Astrocyte of the spinal cord (primary cell): ENCODE results near the gene CLDN10.

Experiments
- DNase-seq: peaks from one replicate; pipeline ENCODE4 v3.0.0; 2011; ENCODE audit warnings: low read depth, low spot score
- H3K4me3 ChIP-seq: 2 replicates; pipeline ENCODE4 v1.5.1; 2011; ENCODE audit warnings: low read depth, mild to moderate bottlenecking, low read length, moderate library complexity
- CTCF ChIP-seq: IDR thresholded peaks from 2 replicates; pipeline ENCODE4 v1.5.1; 2012; ENCODE audit warnings: low read depth, mild to moderate bottlenecking, low read length, inconsistent platforms
- in situ Hi-C: cut with HindIII; loops from 2 replicates; pipeline ENCODE4 v1.10.0; 2017; ENCODE audit warnings: low sequenced_read_pairs

CLDN10 gene

DNA sequence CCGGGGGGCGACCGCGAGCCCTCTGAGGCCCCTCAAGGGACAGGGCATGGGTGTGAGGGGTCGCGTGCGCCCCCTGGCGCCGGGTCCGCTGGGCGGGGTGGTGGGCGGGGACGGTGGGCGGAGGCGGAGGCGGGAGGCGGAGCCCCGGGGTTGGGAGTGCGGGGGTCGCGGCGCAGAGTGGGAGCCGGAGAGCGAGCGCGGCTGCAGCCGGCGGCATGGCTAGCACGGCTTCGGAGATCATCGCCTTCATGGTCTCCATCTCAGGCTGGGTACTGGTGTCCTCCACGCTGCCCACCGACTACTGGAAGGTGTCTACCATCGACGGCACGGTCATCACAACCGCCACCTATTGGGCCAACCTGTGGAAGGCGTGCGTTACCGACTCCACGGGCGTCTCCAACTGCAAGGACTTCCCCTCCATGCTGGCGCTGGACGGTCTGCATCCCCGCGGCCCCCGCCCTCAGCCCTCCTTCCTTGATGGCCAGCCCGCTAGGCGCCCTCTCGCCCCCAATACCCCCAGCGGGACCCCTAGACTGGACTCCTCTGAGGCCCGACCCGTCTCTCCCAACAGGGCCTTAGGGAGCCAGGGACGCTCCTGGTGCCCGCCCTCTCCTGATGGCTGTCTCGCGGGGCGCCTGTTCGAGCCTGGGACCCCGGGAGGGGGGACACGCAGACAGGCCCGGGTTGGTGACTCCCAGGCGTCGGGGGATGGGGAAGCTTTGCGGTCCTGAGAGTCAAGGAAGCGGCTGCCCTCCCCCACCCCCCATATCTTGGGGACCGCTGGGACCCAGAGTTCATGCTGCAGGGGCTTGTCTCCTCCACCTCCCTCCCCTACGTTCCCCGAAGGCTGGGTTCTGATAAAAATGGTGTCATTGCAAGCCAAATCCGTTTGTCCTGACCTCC lies at the start of gene CLDN10:
Gene CLDN10 (plus strand): TSS at position 182 of the 903 bp plus-strand sequence. CDS start 34 bp downstream, at position 216.
- H3K4me3 ChIP-seq, result peak within 1 kb of the TSS; percentile 10
- in situ Hi-C loops, result no loop called here
- DNase-seq, result no peak
- no peak for TF ChIP-seq CTCF

GRCh38 chr13:95503662-95504061 lies 48.9 kb upstream of the CLDN10 start:
- no peak overlapping the region for H3K4me3 ChIP-seq
- no peak for TF ChIP-seq CTCF
- in situ Hi-C loops, result no loop called here
- DNase-seq, result no peak

DNA sequence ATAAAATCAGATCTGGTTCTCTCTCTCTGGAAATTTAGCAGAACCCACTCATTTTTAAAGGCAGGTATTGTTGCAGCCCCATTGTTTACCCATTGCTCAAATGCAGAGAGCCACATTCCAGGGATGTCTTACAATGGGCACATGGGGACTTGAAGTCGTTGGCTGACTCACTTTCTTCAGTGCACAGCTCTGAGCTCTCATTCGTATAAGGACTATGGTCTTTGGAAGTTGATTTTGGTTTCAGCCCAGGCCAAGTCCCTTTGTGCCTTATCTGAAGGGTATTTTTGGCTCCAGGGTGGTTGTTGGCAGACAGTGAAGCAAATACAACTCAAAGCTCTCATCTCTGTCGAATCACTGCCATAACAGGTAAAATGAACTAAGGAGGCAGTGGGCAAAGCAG lies 47.3 kb upstream of the CLDN10 start:
- in situ Hi-C loops, result no loop called here
- no peak for DNase-seq
- TF ChIP-seq CTCF, result no peak
- no peak overlapping the region for H3K4me3 ChIP-seq

DNA sequence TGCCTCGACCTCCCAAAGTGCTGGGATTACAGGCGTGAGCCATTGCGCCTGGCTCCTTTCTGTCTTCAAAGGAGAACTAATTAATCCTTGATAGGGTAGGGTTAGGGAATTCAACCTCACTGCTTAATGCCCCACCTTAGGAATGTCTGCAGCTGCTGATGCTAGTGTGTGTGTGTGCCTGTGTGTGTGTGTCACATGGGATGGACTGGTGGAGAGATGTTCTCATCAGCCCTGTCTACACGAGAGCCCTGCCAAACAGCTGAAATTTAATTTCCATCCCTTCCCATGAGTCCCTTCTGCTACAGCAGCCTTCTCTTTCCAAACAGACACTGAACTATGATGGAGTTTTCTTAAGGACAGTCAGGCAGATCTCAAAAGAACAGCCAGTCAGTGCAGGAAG lies 46.5 kb upstream of the CLDN10 start:
- no peak overlapping the region for H3K4me3 ChIP-seq
- DNase-seq, result no peak
- no peak for TF ChIP-seq CTCF
- in situ Hi-C loops, result no loop called here

- in situ Hi-C loops, result no loop called here
- TF ChIP-seq CTCF, result no peak
- H3K4me3 ChIP-seq, result no peak overlapping the region
- DNase-seq, result no peak
Observed at GRCh38 chr13:95507991-95508390, 44.5 kb upstream of the CLDN10 start.

DNA sequence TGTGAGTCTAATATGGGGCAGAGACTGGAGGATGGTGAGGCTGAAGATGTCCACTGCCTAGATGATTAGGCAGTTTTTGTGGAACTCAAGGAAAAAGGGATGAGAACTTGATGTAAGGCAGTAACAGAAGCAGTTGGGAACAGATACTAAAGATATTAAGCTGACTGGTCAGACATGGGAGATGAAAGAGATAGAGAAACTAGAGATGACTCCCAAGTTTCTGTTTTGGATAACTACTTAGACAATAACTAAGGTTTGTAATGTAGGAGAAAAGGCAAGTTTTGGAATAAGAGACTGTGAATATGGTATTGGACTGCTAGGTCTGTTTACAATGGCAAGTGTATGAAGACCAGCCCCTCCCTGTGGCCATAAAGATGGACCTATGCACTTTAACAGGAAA lies 43.5 kb upstream of the CLDN10 start:
- in situ Hi-C loops, result no loop called here
- DNase-seq, result no peak
- no peak for TF ChIP-seq CTCF
- no peak overlapping the region for H3K4me3 ChIP-seq
